Uterus (tissue), 2 donors: ENCODE data around the gene ACAD10.

ENCODE experiments used
- POLR2A ChIP-seq, 2 donors: fragments of 450-650 bp; IDR thresholded peaks; one replicate each; pipeline ENCODE4 v1.6.1; 2016; ENCODE audit warnings: antibody characterized with exemption in 2 of 2, mild to moderate bottlenecking in 1 of 2, moderate library complexity in 1 of 2
- TF ChIP-seq, protein P1 (sequence below), 4 experiments: fragments of 200-600 bp in 2 of 4; fragments of 450-650 bp in 2 of 4; sonication (generic) in 2 of 4; IDR thresholded peaks; one replicate each; pipeline ENCODE4 v1.5.1; 2016 to 2019; ENCODE audit warnings: antibody characterized with exemption in 4 of 4, mild to moderate bottlenecking in 2 of 4, moderate library complexity in 1 of 4

DNA sequence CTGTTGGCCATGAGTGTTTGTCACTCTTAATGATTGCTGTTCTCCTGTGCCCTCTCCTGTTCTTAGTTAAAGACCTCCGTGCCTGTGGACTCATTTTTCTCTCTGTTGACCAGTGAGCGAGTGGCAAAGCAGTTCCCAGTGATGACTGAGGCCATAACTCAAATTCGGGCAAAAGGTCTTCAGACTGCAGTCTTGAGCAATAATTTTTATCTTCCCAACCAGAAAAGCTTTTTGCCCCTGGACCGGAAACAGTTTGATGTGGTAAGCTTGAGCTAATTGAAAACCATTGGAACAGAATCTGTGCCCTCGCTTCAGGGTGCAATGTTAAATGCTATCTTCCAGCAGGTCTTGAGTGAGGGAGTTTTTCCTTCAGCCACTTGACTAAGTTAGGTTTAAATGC is 19.8 kb downstream of the ACAD10 start:
- TF ChIP-seq, protein P1, sequence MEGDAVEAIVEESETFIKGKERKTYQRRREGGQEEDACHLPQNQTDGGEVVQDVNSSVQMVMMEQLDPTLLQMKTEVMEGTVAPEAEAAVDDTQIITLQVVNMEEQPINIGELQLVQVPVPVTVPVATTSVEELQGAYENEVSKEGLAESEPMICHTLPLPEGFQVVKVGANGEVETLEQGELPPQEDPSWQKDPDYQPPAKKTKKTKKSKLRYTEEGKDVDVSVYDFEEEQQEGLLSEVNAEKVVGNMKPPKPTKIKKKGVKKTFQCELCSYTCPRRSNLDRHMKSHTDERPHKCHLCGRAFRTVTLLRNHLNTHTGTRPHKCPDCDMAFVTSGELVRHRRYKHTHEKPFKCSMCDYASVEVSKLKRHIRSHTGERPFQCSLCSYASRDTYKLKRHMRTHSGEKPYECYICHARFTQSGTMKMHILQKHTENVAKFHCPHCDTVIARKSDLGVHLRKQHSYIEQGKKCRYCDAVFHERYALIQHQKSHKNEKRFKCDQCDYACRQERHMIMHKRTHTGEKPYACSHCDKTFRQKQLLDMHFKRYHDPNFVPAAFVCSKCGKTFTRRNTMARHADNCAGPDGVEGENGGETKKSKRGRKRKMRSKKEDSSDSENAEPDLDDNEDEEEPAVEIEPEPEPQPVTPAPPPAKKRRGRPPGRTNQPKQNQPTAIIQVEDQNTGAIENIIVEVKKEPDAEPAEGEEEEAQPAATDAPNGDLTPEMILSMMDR (IDR thresholded peaks at IDR 0.05): no peak
- no peak for TF ChIP-seq POLR2A (IDR thresholded peaks at IDR 0.05)
